PFSK-1 (cell line): ENCODE results near the gene PSMD2.

ENCODE experiments used
- POLR2AphosphoS5 ChIP-seq: IDR thresholded peaks from 2 replicates; pipeline ENCODE4 v1.6.1; 2012; ENCODE audit warnings: low read depth, mild to moderate bottlenecking, control low read depth, low read length, moderate library complexity
- SIN3A ChIP-seq: IDR thresholded peaks from 2 replicates; pipeline ENCODE4 v1.6.1; 2012; ENCODE audit warnings: mild to moderate bottlenecking, low read length, moderate library complexity, borderline replicate concordance; ENCODE audit not compliant: insufficient read depth
- TAF1 ChIP-seq: IDR thresholded peaks from 2 replicates; pipeline ENCODE4 v1.6.1; 2012; ENCODE audit warnings: low read length, control low read depth, borderline replicate concordance; ENCODE audit not compliant: insufficient read depth
- TF ChIP-seq, protein P1 (sequence below), 2 experiments: IDR thresholded peaks; 2 replicates each; pipeline versions ENCODE4 v1.6.1 to v1.8.0; 2011 to 2012; ENCODE audit warnings: low read depth in 2 of 2, low read length in 2 of 2, control low read depth in 1 of 2, inconsistent platforms in 1 of 2, mild to moderate bottlenecking in 1 of 2, moderate library complexity in 1 of 2; ENCODE audit not compliant: insufficient read depth in 1 of 2

DNA sequence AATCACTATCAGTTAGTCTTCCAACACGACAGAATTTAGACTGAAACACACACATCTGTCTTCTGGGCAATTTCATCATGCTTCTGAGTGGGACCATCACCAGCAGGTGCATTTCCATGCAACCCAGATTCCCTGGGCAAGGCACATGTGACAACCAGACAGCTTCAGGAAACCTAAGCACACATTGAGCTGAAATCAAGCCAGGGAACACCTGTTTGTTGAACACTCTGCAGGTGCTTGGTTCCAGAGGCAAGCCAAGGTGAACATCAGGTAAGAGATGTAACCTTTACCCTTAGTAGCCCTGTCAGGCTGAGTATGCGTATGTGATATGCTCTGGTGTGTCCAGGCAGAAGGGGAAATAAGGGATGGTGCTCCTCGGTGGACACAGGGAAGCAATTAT, 3.3 kb upstream of the PSMD2 start:
- no peak for TF ChIP-seq POLR2AphosphoS5
- no peak for TF ChIP-seq TAF1
- TF ChIP-seq SIN3A = no peak
- TF ChIP-seq, protein P1, sequence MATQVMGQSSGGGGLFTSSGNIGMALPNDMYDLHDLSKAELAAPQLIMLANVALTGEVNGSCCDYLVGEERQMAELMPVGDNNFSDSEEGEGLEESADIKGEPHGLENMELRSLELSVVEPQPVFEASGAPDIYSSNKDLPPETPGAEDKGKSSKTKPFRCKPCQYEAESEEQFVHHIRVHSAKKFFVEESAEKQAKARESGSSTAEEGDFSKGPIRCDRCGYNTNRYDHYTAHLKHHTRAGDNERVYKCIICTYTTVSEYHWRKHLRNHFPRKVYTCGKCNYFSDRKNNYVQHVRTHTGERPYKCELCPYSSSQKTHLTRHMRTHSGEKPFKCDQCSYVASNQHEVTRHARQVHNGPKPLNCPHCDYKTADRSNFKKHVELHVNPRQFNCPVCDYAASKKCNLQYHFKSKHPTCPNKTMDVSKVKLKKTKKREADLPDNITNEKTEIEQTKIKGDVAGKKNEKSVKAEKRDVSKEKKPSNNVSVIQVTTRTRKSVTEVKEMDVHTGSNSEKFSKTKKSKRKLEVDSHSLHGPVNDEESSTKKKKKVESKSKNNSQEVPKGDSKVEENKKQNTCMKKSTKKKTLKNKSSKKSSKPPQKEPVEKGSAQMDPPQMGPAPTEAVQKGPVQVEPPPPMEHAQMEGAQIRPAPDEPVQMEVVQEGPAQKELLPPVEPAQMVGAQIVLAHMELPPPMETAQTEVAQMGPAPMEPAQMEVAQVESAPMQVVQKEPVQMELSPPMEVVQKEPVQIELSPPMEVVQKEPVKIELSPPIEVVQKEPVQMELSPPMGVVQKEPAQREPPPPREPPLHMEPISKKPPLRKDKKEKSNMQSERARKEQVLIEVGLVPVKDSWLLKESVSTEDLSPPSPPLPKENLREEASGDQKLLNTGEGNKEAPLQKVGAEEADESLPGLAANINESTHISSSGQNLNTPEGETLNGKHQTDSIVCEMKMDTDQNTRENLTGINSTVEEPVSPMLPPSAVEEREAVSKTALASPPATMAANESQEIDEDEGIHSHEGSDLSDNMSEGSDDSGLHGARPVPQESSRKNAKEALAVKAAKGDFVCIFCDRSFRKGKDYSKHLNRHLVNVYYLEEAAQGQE (IDR thresholded peaks at IDR 0.05; ENCODE audit: insufficient read depth in 1 of 2, low read depth in 2 of 2, low read length in 2 of 2) = no peak
